HG03060 (cell line): ENCODE results near the gene NAMPT.
"Not testable (repeated sequence)": the region's sequence is repeated elsewhere in the genome, so short reads cannot be mapped to it uniquely, and the experiment has no call there.

ENCODE experiments used
- ATAC-seq: cut with Tn5 transposase; IDR thresholded peaks from one replicate; pipeline ENCODE4 v1.9.1; 2021; ENCODE audit warnings: low read depth, moderate number of reproducible peaks; ENCODE audit not compliant: unreplicated experiment

The NAMPT gene

DNA sequence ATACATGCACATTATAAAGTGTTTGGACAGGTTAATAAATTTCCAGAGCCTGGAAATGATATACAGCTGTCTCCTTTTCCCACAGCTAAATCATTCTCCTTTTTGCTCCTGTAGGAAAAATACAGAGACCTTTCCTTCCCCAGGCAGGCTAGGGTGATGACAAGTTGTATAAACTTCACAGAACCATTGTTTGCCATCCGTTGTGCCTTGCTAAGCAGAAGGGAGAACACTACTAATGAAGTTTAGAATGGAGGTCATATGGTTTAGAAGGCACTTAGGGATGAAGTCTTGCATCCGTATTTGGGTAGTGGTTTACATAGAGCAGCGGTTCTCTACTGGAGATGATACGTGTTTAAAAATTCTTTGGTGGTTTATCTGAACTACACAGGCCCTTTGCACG lies 46.0 kb downstream of the NAMPT start:
- ATAC-seq: no peak

DNA sequence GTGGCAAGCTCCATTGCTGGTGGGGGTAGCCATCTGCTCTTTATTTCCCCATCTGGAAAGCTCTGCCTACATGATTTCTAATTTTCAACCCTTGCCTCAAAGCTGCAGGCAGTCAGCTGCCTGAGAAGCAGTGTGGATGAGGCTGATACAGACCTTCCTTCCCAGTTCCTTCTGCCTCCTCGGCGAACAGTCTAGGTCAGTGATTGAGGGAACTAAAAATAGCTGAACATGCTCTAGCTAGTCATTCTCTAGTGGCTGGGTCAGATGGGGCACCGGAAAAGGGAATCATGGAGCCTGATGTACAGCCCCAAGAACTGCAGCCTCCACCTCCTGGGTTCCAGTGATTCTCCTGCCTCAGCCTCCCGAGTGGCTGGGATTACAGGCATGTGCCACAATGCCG lies 48.7 kb downstream of the NAMPT start:
- no peak for ATAC-seq

GRCh38 chr7:106234425-106234824 lies 50.4 kb downstream of the NAMPT start:
- no peak for ATAC-seq

DNA sequence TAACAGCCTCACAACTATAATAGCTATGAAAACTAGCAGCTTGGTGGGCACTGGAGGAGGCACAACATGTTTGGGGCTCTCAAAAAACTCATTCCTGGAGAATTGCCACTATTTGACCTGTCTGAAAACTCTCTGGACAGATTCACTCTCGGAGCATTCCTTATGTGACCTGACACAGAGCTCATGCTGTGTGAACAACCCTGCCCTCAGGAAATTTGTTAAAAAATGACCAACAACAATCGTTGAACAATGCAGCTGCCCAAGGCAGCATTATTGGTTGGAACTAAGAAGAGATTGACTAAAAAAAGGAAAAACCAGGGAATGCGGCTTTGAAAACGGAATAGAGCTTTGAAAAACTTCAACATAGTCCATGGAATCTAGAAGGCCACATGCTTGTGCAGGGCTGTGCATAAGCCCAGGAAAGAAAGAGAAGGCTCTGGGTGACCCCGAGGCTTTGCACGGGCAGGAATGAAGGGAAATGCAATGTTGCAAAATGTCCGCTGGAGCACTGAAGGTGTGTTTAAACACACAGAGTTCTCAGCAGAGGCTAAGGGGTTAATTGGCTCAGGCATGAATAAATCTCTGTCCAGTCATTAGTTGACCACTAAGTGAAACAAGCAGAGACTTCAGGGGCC lies 52.8 kb downstream of the NAMPT start:
- no peak for ATAC-seq

- no peak for ATAC-seq
Observed at GRCh38 chr7:106225856-106226255, 58.9 kb downstream of the NAMPT start.

GRCh38 chr7:106224797-106225196 lies 60.0 kb downstream of the NAMPT start:
- no peak for ATAC-seq

- no peak for ATAC-seq
Observed at GRCh38 chr7:106223156-106223555, 61.6 kb downstream of the NAMPT start.

DNA sequence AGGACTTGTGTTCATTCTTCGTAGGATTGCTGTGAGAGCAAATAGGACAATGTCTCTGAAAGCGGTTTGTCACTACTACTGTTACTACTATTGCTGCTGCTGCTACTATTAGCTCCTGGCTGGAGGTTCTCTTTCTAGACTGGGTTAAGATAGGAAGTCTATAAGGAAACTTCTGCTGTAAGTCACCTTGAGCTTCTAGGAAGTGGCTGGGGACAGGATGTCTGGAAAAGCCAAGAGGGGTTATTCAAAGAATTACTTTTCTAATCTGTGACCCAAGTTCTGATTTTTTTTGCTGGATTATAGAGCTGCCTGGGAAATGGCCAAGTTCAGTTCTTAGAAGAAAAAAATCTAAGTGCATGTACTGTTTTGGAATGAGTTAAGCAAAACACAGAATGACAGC lies 62.2 kb downstream of the NAMPT start:
- no peak for ATAC-seq

GRCh38 chr7:106220307-106220706 lies 64.5 kb downstream of the NAMPT start:
- ATAC-seq: no peak

GRCh38 chr7:106219170-106219569 lies 65.6 kb downstream of the NAMPT start:
- ATAC-seq: no peak

GRCh38 chr7:106218546-106218945 lies 66.2 kb downstream of the NAMPT start:
- no peak for ATAC-seq

GRCh38 chr7:106216923-106217542 lies 67.8 kb downstream of the NAMPT start:
- ATAC-seq: no peak

- ATAC-seq: no peak
Observed at GRCh38 chr7:106216517-106216922, 68.3 kb downstream of the NAMPT start.

- no peak for ATAC-seq
Observed at GRCh38 chr7:106215868-106216516, 68.8 kb downstream of the NAMPT start.

- ATAC-seq: not testable (repeated sequence)
Observed at GRCh38 chr7:106208944-106209343, 75.8 kb downstream of the NAMPT start.

- no peak for ATAC-seq
Observed at GRCh38 chr7:106206826-106207541, 77.8 kb downstream of the NAMPT start.

DNA sequence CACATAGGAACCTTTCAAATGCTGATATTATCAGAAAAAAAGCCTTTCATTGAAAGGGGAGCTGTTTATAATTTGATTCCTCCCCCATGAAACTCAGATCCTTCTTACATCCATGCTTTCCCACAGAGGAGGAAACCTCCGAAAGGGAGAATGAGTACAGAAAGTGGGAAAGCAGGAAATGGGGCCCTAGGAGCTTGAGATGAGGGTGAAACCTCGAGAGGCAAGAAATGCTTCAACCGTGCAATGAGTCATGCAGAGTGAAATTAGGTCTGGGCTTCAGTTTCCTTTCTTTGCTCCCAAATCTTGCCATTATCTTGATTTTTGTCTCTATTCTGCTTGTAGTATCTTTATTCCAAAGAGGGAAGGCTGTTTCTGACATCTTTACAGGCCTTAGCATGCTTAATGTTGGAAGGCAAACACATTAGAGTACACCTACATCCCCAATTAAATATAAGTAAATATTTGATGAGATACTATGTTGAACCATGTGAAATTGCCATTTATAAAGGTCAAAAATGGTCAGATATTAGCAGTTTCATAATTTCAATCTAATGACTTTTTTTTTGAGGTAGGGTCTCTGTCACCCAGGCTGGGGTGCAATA lies 79.1 kb downstream of the NAMPT start:
- no peak for ATAC-seq

DNA sequence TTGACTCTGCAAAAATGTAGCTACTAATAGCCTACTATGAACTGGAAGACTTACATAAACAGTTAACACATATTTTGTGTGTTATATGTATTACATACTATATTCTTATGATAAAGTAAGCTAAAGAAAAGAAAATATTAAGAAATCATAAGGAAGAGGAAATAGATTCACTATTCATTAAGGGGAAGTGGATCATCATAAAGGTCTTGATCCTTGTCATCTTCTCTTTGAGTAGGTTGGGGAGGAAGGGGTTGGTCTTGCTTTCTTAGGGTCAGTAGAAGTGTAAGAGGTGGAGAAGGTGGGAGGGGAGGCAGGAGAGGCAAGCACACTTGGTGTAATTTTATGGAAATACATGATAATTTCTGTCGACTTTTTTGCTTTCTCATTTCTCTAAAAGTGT lies 81.3 kb downstream of the NAMPT start:
- ATAC-seq: no peak

DNA sequence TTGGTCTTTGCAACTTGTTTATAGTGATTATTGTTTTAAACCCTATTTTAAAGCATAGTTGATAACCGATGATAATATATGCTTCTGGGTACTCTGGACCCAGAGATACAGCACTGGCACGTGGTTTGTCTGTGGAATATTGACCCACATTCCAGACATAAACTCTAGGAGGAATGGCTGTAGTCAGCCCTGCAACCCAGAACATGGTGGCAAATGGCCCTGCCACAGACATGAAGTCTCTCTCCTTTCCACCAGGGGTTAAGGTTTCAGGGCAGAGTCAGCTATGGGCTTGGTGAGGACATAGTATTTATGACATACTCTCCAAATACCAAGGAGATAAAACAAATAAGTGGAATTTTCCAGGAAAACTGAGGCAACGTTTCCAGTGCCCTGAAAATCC lies 83.6 kb downstream of the NAMPT start:
- no peak for ATAC-seq

DNA sequence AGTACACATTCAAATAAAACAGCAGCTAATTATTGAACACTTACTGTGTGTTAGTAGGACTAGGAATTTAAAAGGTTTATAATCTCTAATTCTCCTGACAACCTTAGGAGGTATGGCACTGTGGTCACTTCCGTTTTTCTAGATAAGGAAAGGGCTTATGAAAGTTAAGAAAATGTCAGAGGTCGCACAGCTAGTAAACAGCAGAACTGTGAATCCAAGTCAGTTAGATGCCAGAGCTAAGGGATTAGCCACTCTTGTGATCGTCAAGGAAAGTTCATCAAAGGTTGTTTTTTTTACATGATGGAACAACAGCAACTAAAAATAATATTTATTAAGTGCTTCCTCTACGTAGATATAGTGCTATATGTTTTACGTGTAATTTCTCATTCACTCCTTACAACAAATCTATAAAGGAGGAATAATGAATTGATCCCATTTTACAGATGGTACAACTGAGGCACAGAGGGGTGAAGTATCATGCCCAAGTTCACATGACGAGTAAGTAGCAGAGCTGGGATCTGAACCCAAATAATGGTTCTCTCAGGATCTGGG lies 84.9 kb downstream of the NAMPT start:
- no peak for ATAC-seq

GRCh38 chr7:106199024-106199423 lies 85.8 kb downstream of the NAMPT start:
- ATAC-seq: no peak
